Activated naive CD4-positive, alpha-beta T cell (primary cell): ENCODE measurements around the gene UGT1A7.
"Not testable (repeated sequence)": the region's sequence is repeated elsewhere in the genome, so short reads cannot be mapped to it uniquely, and the experiment has no call there.

Experiments
- DNase-seq, 4 experiments: peaks; one replicate each; lab custom pipeline; 2025; lab: John Stamatoyannopoulos, UW

Gene UGT1A7

GRCh38 chr2:233681521-233682099 lies at the start of gene UGT1A7:
UGT1A7 (plus strand) TSS chr2:233681901; CDS start chr2:233681938, 37 bp downstream.
- DNase-seq = no peak

GRCh38 chr2:233636306-233636705 lies 45.4 kb upstream of the UGT1A7 start, which contains the start of gene UGT1A10:
UGT1A10 (plus strand) TSS chr2:233636448; CDS start chr2:233636523, 75 bp downstream.
- not testable (repeated sequence) for DNase-seq

- DNase-seq = no peak
Measured at GRCh38 chr2:233638836-233639235, 42.9 kb upstream of the UGT1A7 start.

GRCh38 chr2:233639860-233640259 lies 41.8 kb upstream of the UGT1A7 start:
- no peak for DNase-seq

DNA sequence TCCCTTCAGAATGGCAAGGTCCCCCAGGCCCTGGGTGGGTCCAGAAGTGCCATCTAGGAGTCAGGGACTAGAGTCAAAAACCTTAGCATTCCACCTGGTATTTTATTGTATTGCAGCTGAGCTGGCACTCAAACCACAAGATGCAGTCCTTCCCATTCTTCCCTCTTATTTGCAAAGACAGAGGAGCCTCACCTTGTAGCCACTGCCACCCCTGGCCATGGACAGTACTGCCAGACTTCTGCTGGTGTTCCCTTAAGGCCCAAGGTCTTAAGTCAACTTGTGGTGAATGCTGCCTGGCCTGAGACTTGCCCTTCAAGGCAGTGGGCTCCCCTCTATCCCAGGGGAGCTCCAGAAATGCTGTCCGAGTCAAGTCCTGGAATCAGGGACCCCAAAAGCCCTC lies 38.6 kb upstream of the UGT1A7 start:
- DNase-seq = no peak

- DNase-seq = not testable (repeated sequence)
Measured at GRCh38 chr2:233646033-233646432, 35.7 kb upstream of the UGT1A7 start.

DNA sequence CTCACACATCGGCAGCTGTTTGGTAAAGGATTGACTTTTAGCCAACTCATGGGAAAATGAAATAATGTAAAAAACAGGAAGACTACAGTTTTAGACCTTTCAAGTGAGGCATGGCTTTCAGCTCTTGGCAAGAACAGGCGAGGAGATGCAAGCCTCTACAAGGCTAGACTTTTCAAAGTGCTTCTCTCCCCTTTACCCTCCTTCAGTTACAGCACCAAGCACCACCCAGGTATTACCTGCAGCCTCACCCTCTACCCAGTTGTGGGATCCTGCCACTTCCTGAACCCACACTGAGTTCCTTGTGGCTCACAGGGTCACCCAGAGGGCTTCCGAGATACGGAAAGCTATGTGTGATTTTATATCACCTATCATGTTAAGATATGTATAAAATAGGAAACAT lies 30.7 kb upstream of the UGT1A7 start:
- no peak for DNase-seq

GRCh38 chr2:233651430-233651829 lies 30.3 kb upstream of the UGT1A7 start:
- no peak for DNase-seq

GRCh38 chr2:233654501-233654900 lies 27.2 kb upstream of the UGT1A7 start:
- DNase-seq = no peak

- DNase-seq = no peak
Measured at GRCh38 chr2:233655043-233655442, 26.7 kb upstream of the UGT1A7 start.

DNA sequence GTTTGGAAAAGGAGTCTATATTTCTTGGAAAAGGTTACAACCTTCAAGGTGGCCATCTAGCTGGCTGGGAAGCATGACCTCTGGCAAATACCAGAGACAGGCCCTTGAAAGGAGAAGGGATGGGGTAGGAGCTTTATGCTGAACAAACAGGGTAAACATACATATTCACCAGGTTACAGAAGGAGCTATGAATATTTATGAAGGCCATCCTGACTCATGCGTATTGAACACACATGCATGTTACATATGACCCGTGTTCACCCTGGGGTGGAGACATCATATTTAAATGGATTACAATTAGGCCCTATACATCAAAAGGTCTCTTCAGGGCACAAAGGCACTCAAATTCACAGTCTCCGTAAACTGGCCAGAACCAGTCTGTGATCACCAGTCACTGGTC lies 25.8 kb upstream of the UGT1A7 start:
- not testable (repeated sequence) for DNase-seq

- no peak for DNase-seq
Measured at GRCh38 chr2:233656443-233656842, 25.3 kb upstream of the UGT1A7 start.

- DNase-seq = no peak
Measured at GRCh38 chr2:233658610-233659009, 23.1 kb upstream of the UGT1A7 start.

DNA sequence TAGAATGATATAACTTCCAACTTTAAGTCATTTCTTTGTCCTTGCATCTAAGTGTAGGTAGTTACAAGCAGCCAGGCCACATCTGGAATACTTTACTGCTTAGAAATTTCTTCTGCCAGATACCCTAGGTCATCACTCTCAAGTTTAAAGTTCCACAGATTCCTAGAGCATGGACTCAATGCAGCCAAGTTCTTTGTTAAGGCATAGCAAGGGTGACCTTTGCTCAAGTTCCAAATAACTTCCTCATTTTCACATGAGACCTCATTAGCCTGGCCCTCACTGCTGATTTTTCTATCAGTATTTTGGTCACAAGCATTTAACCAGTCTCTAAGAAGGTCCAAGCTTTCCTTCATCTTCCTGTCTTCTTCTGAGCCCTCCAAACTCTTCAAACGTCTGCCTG lies 17.8 kb upstream of the UGT1A7 start:
- no peak for DNase-seq

GRCh38 chr2:233668605-233669260 lies 13.0 kb upstream of the UGT1A7 start:
- DNase-seq = no peak

DNA sequence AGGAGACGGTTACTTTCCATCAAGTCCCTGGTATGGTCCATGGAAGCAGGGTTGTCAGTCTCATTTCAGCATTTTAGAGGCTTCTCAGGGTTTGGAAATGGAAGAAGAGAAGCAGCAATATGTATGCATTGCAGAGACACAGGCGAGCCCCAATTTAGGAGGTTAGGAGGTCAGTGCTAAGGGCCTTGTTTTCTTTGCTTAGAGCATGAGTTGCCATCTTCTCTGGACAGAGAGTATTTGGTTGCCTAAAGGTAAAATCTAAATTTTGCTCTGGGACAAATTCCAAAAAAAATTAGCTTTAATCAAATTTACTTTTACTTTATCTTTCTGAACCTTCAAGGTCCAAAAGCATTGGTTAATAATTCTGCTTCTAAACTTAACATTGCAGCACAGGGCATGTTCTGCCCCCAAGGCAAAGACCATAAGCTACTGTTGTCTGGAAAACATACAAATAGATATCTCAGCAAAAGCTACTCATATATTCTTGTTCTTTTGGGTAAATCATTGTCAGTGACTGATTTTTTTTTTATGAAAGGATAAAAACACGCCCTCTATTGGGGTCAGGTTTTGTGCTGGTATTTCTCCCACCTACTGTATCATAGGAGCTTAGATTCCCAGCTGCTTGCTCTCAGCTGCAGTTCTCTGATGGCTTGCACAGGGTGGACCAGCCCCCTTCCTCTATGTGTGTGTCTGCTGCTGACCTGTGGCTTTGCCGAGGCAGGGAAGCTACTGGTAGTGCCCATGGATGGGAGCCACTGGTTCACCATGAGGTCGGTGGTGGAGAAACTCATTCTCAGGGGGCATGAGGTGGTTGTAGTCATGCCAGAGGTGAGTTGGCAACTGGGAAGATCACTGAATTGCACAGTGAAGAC lies 10.2 kb upstream of the UGT1A7 start, which contains the start of gene UGT1A9:
Gene UGT1A9 (plus strand): TSS at position 609 of the 872 bp plus-strand sequence. CDS start 37 bp downstream, at position 646.
- no peak for DNase-seq

- no peak for DNase-seq
Measured at GRCh38 chr2:233672886-233673285, 8.8 kb upstream of the UGT1A7 start.

DNA sequence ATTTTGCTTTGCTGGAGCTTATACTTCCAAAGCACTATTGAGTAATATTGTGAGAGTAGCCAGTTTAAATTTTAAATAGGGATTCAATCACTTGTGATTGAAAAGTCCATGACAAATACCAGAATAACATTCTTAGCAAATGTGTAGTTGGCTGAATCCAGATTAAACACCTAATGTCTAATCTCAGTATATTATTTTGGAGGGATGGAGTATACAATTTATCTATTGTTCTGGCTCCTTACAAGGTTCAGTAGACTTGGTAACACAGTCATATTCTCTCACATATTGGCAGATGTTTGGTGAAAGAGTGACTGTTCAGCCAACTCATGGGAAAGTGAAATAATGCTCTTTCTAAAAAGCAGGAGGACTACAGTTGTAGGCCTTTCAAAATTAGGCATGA lies 7.8 kb upstream of the UGT1A7 start:
- DNase-seq = no peak

GRCh38 chr2:233674314-233674713 lies 7.4 kb upstream of the UGT1A7 start:
- DNase-seq = no peak

- no peak for DNase-seq
Measured at GRCh38 chr2:233674995-233675394, 6.7 kb upstream of the UGT1A7 start.

- no peak for DNase-seq
Measured at GRCh38 chr2:233676046-233676445, 5.7 kb upstream of the UGT1A7 start.

GRCh38 chr2:233679196-233679595 lies 2.5 kb upstream of the UGT1A7 start:
- DNase-seq = no peak
